GM12875 (cell line): ENCODE data around the gene TCERG1L.

ENCODE experiments used
- H3K4me3 ChIP-seq: one replicate; pipeline ENCODE4 v1.5.1; 2011; ENCODE audit warnings: low read depth, low read length, control low read depth
- TF ChIP-seq, protein P1 (sequence below): IDR thresholded peaks from 2 replicates; pipeline ENCODE4 v1.5.1; 2011; ENCODE audit warnings: low read depth, mild to moderate bottlenecking, control low read depth, inconsistent platforms, low read length, moderate library complexity, borderline replicate concordance; ENCODE audit not compliant: insufficient read depth

The TCERG1L gene

DNA sequence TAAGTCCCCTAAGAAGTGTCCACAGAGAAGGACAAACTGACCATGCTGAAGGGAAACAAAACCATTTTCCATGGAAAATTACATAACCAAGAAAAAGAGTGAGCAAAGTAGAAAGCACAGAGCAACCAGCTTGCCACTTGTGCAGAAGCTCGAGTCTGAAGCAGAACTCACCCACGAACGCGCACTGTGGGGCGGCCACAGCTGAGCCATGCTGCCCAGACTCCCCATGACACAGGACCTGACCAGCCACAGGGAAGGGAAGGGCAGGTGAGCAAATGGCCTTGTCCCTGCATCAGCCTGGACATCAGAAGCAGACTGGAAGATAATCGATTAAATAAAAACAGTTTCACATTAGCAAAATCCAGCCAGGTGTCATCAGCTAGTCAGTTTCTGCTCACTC is 95.7 kb downstream of the TCERG1L start:
- TF ChIP-seq, protein P1, sequence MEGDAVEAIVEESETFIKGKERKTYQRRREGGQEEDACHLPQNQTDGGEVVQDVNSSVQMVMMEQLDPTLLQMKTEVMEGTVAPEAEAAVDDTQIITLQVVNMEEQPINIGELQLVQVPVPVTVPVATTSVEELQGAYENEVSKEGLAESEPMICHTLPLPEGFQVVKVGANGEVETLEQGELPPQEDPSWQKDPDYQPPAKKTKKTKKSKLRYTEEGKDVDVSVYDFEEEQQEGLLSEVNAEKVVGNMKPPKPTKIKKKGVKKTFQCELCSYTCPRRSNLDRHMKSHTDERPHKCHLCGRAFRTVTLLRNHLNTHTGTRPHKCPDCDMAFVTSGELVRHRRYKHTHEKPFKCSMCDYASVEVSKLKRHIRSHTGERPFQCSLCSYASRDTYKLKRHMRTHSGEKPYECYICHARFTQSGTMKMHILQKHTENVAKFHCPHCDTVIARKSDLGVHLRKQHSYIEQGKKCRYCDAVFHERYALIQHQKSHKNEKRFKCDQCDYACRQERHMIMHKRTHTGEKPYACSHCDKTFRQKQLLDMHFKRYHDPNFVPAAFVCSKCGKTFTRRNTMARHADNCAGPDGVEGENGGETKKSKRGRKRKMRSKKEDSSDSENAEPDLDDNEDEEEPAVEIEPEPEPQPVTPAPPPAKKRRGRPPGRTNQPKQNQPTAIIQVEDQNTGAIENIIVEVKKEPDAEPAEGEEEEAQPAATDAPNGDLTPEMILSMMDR, result no peak
- no peak overlapping the region for H3K4me3 ChIP-seq

DNA sequence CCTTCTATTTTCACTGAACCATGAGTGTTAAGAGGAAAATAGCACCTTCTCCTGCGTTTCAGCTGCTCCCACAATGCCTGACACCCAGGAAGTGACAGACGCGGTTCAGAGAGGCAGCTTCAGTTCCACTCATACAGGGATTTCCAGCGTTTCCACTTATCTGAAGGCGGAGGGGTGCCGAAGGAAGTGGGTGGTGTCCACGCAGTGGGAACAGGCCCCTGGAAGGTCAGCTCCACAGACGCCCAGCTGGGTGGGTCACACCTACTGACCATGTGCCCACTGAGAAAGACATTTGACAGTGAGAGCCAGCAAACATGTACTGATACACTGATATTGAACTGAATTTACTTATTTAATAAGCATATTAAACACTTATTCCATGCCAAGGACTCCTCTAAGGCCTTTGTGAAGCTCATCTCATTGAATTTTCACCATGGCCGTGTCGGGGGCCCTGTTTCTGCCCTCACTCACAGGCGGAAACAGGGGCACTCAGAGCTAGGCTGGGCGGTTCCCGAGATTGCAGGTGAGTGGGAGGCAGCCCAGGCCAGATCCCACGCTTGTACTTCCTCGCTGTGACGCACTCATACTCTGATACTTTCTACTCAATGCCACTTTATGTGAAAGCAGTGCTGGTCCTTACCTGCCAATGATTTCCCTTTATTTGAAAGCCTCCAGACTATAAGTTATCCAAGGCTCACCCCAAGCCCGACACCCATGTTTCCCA is 96.8 kb downstream of the TCERG1L start:
- no peak overlapping the region for H3K4me3 ChIP-seq
- TF ChIP-seq, protein P1, result no peak

DNA sequence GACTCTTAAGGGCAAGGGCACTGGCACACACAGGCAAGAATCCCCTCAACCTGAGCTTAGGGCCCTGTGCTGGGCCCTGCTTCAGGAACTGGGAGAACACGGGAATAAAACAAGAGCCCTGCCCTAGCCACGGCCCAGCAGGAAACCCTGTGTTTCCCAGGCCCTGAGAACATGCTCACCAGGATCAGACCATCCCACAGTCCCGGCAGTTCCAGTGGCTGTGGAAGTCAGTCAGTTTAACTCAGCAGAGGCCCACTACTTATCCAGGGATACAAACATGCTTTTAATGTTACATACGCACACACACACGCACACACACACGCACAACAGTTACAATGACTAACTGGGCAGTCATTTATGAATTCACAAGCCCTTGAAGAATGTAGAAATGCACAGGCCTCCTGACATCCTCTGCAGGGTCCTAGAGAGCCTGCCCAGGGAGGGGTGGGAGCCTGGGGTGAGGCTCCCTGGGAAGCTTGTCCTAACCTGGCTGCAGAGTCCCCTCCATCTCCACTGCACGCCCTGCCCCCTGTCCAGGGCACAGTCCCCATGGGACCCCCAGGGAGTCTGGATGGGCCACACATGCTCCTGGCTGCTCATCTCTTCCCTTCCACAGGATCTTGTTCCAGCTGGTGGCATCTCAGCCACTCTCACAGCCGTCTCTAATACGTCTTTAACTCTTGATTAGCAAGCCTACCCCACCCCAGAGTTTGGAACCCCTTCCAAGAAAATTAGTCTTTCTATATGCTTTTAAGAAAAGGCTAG is 97.6 kb downstream of the TCERG1L start:
- no peak overlapping the region for H3K4me3 ChIP-seq
- TF ChIP-seq, protein P1, result no peak

DNA sequence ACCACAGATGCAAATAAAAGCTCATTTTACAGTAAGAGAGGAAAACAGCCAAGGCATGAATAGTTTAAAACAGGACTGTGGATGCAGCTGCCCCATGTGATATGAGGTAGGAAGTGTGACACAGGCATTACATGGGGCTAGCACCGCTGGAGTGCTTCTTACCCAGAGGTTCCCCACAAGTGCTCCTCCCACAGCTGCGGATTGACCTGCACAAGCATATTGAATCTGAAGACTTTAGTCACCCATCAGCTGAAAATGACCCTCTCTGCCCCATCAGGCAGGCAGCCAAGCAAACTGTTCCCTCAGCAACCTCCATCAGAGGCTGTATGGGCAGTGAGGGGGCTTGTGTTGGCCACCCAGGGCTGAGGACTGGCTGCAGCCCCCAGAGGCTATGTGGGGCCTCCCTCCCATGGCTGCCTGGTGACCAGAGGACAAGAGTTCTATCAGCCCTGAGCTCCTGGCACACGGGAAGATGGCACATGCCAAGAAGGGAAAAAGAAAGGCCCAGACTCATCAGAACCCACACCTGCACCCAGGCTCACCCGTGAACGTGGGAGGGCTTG is 98.7 kb downstream of the TCERG1L start:
- H3K4me3 ChIP-seq, result no peak overlapping the region
- TF ChIP-seq, protein P1, result no peak

DNA sequence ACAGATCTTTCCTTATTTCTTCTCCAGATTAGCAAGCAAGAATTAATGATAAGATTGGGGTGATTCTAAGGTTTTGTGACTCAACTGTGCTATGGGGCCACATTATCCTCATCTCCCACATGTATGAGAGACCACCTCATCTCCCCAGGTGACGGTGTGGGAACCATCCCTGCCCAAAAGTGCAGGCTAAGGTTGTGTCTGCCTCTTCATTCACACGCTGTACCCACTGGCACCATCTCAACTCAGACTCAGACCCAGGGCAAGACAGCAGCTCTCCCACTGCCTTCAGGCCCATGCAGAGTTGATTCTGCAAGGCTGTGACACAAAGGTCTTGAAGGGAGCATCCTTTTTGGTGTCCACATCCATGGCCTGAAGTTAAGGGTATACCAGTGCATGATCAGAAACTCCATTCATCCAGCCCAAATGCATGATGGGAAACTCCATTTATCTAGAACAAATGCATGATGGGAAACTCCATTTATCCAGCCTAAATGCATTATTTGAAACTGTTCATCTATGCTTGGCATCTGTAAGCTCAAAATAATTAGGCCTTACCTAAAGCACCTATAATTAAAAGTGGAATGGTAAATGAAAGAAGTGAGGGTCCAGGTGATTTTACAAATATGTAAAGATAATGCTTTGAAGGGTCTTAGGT is 99.4 kb downstream of the TCERG1L start:
- TF ChIP-seq, protein P1, result no peak
- no peak overlapping the region for H3K4me3 ChIP-seq

DNA sequence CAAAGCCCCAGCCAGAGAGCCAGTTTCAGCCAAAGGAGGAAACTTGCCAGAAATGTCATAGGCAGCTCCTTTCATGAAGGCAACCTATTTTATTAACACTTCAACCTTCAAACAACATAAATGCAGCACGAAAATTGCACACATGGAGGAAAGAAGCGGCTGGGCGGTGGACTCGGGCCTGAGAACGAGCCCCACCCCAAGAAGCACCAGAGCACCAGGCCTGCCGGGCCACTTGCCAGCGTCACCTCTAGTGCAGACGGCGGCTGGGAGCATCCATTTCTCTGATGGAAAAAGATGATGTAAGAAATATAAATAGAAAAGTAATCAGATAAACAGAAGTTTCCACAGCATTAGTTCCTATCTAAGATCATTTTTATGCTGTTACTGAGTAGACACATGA is 100.0 kb downstream of the TCERG1L start:
- TF ChIP-seq, protein P1, result no peak
- H3K4me3 ChIP-seq, result no peak overlapping the region
